HepG2 (cell line): ENCODE results near the gene SHROOM1. TPM values are rescaled to one million over a fixed set of nuclear protein-coding genes. Genes with fewer than 3 reads are reported as not detected.

ENCODE experiments used
- CEBPG ChIP-seq: IDR thresholded peaks from 2 replicates; pipeline ENCODE4 v1.6.1; 2016
- ETV5 ChIP-seq: IDR thresholded peaks from 2 replicates; pipeline ENCODE4 v1.6.1; 2018; ENCODE audit warnings: missing biosample characterization, missing genetic modification reagents, inconsistent platforms, borderline replicate concordance
- GABPB1 ChIP-seq: IDR thresholded peaks from 2 replicates; pipeline ENCODE4 v1.6.1; 2016; ENCODE audit warnings: mild to moderate bottlenecking, missing genetic modification reagents, moderate library complexity, missing compliant biosample characterization
- HIVEP1 ChIP-seq: sonication (generic); formaldehyde crosslinking; IDR thresholded peaks from 2 replicates; pipeline ENCODE4 v1.4.0; 2020; ENCODE audit warnings: mild to moderate bottlenecking, missing genetic modification reagents
- KLF16 ChIP-seq, 2 experiments: sonication (generic) in 1 of 2; formaldehyde crosslinking in 1 of 2; IDR thresholded peaks; 2 replicates each; pipeline versions ENCODE4 v1.6.1 to v1.8.0; 2016 to 2023; ENCODE audit warnings: missing genetic modification reagents in 2 of 2, missing compliant biosample characterization in 1 of 2
- RARA ChIP-seq: IDR thresholded peaks from 2 replicates; pipeline ENCODE4 v1.6.1; 2016; ENCODE audit warnings: missing genetic modification reagents, missing compliant biosample characterization
- REPIN1 ChIP-seq: sonication (generic); formaldehyde crosslinking; IDR thresholded peaks from 2 replicates; pipeline ENCODE4 v1.8.0; 2022; ENCODE audit warnings: missing genetic modification reagents, low read depth, mild to moderate bottlenecking, borderline replicate concordance
- TAF1 ChIP-seq: sonication (generic); formaldehyde crosslinking; IDR thresholded peaks from 2 replicates; pipeline ENCODE4 v1.4.0; 2020; ENCODE audit warnings: missing genetic modification reagents
- ZNF274 ChIP-seq: sonication (generic); formaldehyde crosslinking; IDR thresholded peaks from 2 replicates; pipeline ENCODE4 v1.5.1; 2020; ENCODE audit warnings: mild to moderate bottlenecking, missing genetic modification reagents
- ZNF451 ChIP-seq: sonication (generic); formaldehyde crosslinking; IDR thresholded peaks from 2 replicates; pipeline ENCODE4 v1.5.0; 2020; ENCODE audit warnings: mild to moderate bottlenecking, missing genetic modification reagents
- ZNF501 ChIP-seq: sonication (generic); formaldehyde crosslinking; IDR thresholded peaks from 2 replicates; pipeline ENCODE4 v1.5.1; 2020; ENCODE audit warnings: mild to moderate bottlenecking, moderate library complexity, missing genetic modification reagents
- ZNF709 ChIP-seq: sonication (generic); formaldehyde crosslinking; IDR thresholded peaks from 2 replicates; pipeline ENCODE4 v1.5.0; 2020; ENCODE audit warnings: mild to moderate bottlenecking, missing genetic modification reagents
- ZNF737 ChIP-seq: sonication (generic); formaldehyde crosslinking; IDR thresholded peaks from 2 replicates; pipeline ENCODE4 v1.5.0; 2020; ENCODE audit warnings: missing genetic modification reagents, mild to moderate bottlenecking, borderline replicate concordance
- ZNF772 ChIP-seq: sonication (generic); formaldehyde crosslinking; IDR thresholded peaks from 2 replicates; pipeline ENCODE4 v1.5.0; 2020; ENCODE audit warnings: mild to moderate bottlenecking, missing genetic modification reagents
- ZNF878 ChIP-seq: sonication (generic); formaldehyde crosslinking; IDR thresholded peaks from 2 replicates; pipeline ENCODE4 v1.8.1; 2023; ENCODE audit warnings: mild to moderate bottlenecking, missing genetic modification reagents, moderate library complexity
- ZNF879 ChIP-seq: sonication (generic); formaldehyde crosslinking; IDR thresholded peaks from 2 replicates; pipeline ENCODE4 v1.8.1; 2023; ENCODE audit warnings: missing genetic modification reagents
- polyA plus RNA-seq, 8 experiments: library from polyadenylated mRNA; depleted of rRNA in 3 of 8; stranded (reverse) in 7 of 8; unstranded in 1 of 8; fragments of >200 nt; fragmentation: Illumina TruSeq in 4 of 8; extraction: Trizol in 4 of 8; gene quantifications; 2 replicates each; pipeline versions ENCODE4 v1.2.1 to v1.2.3, GENCODE V29; 2011 to 2016; ENCODE audit warnings: low read depth in 4 of 8, missing spikeins in 1 of 8, mixed read lengths in 1 of 8; ENCODE audit not compliant: insufficient read depth in 1 of 8
- total RNA-seq, 5 experiments: library from RNA; depleted of rRNA; stranded (reverse); fragments of >200 nt; fragmentation: Illumina TruSeq; extraction: Trizol; gene quantifications; 2 replicates each; pipeline ENCODE4 v1.2.3, GENCODE V29; 2016; ENCODE audit warnings: low read depth in 1 of 5
- TF ChIP-seq, protein P1 (sequence below): sonication (generic); formaldehyde crosslinking; IDR thresholded peaks from 2 replicates; pipeline ENCODE4 v1.4.0; 2020; ENCODE audit warnings: missing genetic modification reagents, borderline replicate concordance
- TF ChIP-seq, protein P2 (sequence below): sonication (generic); formaldehyde crosslinking; IDR thresholded peaks from 2 replicates; pipeline ENCODE4 v1.5.0; 2020; ENCODE audit warnings: missing genetic modification reagents, mild to moderate bottlenecking, borderline replicate concordance
- TF ChIP-seq, protein P3 (sequence below): sonication (generic); formaldehyde crosslinking; conservative IDR thresholded peaks from 2 replicates; pipeline ENCODE4 v1.4.0; 2020; ENCODE audit warnings: mild to moderate bottlenecking, missing genetic modification reagents, moderate library complexity
- TF ChIP-seq, protein P4 (sequence below): IDR thresholded peaks from 2 replicates; pipeline ENCODE4 v1.6.1; 2012; ENCODE audit warnings: inconsistent platforms

SHROOM1 gene
- total and polyA plus RNA-seq, 2 of the 13 experiments (the other 11 are each of a cell fraction or from before 2014, with no cell fraction given), result 18.2 to 25.7 TPM

DNA sequence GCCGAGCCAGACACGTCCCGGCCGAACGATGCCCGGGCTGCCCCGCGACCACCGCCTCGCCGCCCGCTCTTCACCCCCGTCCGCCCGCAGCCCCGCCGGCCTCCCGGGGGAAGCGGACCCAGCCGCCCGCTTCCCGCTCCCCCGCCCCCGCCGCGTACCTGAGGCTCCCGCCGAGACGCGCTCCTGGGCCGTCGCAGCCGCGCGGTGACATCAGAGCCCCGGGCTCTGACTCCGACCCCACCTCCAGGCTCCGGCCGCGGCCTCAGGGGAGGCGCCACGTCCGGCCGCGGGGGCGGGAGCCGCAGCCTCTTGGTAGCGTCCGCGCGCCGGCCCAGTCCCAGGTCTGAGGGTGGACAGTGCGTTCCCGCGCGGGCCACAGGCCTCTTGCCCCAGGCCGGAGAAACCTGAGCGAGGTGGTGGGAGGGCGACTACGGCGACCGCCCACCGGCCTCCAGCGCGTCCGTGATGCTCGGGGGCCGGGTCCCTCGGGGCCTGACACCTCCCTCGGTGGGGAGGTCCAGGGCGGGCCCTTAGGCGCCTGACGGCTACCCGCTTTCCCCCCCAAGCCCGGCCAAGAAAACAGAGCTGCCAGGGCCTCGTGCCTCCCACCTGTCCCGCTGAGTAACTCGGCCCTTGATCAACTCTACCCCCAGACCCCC, at the start of gene SHROOM1 (continued):
- TF ChIP-seq, protein P1, sequence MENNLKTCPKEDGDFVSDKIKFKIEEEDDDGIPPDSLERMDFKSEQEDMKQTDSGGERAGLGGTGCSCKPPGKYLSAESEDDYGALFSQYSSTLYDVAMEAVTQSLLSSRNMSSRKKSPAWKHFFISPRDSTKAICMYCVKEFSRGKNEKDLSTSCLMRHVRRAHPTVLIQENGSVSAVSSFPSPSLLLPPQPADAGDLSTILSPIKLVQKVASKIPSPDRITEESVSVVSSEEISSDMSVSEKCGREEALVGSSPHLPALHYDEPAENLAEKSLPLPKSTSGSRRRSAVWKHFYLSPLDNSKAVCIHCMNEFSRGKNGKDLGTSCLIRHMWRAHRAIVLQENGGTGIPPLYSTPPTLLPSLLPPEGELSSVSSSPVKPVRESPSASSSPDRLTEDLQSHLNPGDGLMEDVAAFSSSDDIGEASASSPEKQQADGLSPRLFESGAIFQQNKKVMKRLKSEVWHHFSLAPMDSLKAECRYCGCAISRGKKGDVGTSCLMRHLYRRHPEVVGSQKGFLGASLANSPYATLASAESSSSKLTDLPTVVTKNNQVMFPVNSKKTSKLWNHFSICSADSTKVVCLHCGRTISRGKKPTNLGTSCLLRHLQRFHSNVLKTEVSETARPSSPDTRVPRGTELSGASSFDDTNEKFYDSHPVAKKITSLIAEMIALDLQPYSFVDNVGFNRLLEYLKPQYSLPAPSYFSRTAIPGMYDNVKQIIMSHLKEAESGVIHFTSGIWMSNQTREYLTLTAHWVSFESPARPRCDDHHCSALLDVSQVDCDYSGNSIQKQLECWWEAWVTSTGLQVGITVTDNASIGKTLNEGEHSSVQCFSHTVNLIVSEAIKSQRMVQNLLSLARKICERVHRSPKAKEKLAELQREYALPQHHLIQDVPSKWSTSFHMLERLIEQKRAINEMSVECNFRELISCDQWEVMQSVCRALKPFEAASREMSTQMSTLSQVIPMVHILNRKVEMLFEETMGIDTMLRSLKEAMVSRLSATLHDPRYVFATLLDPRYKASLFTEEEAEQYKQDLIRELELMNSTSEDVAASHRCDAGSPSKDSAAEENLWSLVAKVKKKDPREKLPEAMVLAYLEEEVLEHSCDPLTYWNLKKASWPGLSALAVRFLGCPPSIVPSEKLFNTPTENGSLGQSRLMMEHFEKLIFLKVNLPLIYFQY (CRISPR knock-in tag), result peak; percentile 77
- peak; percentile 71; the same call in 1 of the 2 replicates for TF ChIP-seq ZNF772
- TF ChIP-seq ZNF274 (CRISPR knock-in tag), result peak; percentile 65; the same call in 1 of the 2 replicates
- 0 out of 2 replicates have a peak, but pooled peaks have one; percentile 3 for TF ChIP-seq ZNF709 (CRISPR knock-in tag)
- TF ChIP-seq TAF1 (CRISPR knock-in tag), result peak; percentile 80
- peak; percentile 52 for TF ChIP-seq RARA (CRISPR knock-in tag)
- peak; percentile 80 for TF ChIP-seq GABPB1 (CRISPR knock-in tag)
- TF ChIP-seq REPIN1, result 0 out of 2 replicates have a peak, but pooled peaks have one; percentile 31
- peak; percentile 58; the same call in 1 of the 2 replicates for TF ChIP-seq ZNF879 (CRISPR knock-in tag)
- TF ChIP-seq ZNF501 (CRISPR knock-in tag), result peak; percentile 53
- peak; percentile 81 for TF ChIP-seq ETV5 (CRISPR knock-in tag)
- peak; percentile 35; the same call in 1 of the 2 replicates for TF ChIP-seq ZNF451 (CRISPR knock-in tag)
- no peak for TF ChIP-seq ZNF737 (CRISPR knock-in tag)
- TF ChIP-seq, protein P2, sequence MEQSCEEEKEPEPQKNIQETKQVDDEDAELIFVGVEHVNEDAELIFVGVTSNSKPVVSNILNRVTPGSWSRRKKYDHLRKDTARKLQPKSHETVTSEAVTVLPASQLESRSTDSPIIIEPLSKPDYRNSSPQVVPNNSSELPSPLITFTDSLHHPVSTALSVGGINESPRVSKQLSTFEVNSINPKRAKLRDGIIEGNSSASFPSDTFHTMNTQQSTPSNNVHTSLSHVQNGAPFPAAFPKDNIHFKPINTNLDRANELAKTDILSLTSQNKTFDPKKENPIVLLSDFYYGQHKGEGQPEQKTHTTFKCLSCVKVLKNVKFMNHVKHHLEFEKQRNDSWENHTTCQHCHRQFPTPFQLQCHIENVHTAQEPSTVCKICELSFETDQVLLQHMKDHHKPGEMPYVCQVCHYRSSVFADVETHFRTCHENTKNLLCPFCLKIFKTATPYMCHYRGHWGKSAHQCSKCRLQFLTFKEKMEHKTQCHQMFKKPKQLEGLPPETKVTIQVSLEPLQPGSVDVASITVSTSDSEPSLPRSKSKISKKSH (CRISPR knock-in tag), result 0 out of 2 replicates have a peak, but pooled peaks have one; percentile 61
- TF ChIP-seq KLF16 (CRISPR knock-in tag; IDR thresholded peaks at IDR 0.05), result no peak
- TF ChIP-seq HIVEP1 (CRISPR knock-in tag), result 0 out of 2 replicates have a peak, but pooled peaks have one; percentile 54
- TF ChIP-seq, protein P3, sequence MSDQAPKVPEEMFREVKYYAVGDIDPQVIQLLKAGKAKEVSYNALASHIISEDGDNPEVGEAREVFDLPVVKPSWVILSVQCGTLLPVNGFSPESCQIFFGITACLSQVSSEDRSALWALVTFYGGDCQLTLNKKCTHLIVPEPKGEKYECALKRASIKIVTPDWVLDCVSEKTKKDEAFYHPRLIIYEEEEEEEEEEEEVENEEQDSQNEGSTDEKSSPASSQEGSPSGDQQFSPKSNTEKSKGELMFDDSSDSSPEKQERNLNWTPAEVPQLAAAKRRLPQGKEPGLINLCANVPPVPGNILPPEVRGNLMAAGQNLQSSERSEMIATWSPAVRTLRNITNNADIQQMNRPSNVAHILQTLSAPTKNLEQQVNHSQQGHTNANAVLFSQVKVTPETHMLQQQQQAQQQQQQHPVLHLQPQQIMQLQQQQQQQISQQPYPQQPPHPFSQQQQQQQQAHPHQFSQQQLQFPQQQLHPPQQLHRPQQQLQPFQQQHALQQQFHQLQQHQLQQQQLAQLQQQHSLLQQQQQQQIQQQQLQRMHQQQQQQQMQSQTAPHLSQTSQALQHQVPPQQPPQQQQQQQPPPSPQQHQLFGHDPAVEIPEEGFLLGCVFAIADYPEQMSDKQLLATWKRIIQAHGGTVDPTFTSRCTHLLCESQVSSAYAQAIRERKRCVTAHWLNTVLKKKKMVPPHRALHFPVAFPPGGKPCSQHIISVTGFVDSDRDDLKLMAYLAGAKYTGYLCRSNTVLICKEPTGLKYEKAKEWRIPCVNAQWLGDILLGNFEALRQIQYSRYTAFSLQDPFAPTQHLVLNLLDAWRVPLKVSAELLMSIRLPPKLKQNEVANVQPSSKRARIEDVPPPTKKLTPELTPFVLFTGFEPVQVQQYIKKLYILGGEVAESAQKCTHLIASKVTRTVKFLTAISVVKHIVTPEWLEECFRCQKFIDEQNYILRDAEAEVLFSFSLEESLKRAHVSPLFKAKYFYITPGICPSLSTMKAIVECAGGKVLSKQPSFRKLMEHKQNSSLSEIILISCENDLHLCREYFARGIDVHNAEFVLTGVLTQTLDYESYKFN (CRISPR knock-in tag), result peak; percentile 57
- TF ChIP-seq ZNF878 (CRISPR knock-in tag), result no peak
- TF ChIP-seq, protein P4, sequence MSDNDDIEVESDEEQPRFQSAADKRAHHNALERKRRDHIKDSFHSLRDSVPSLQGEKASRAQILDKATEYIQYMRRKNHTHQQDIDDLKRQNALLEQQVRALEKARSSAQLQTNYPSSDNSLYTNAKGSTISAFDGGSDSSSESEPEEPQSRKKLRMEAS, result peak; percentile 53; the same call in 1 of the 2 replicates
- peak; percentile 5; the same call in 1 of the 2 replicates for TF ChIP-seq CEBPG (CRISPR knock-in tag)
